GM19372 (cell line): ENCODE measurements around the gene SNX25.
"Not testable (repeated sequence)": the region's sequence is repeated elsewhere in the genome, so short reads cannot be mapped to it uniquely, and the experiment has no call there.

ENCODE experiments used
- ATAC-seq: cut with Tn5 transposase; IDR thresholded peaks from one replicate; pipeline ENCODE4 v1.9.1; 2021; ENCODE audit warnings: mild to moderate bottlenecking, low read depth, moderate library complexity; ENCODE audit not compliant: unreplicated experiment

Gene SNX25

GRCh38 chr4:185204238-185204910 lies 5.0 kb upstream of the SNX25 start:
- ATAC-seq = no peak

- not testable (repeated sequence) for ATAC-seq
Measured at GRCh38 chr4:185205073-185205472, 4.3 kb upstream of the SNX25 start.

- ATAC-seq = no peak
Measured at GRCh38 chr4:185205697-185206342, 3.6 kb upstream of the SNX25 start.

- no peak for ATAC-seq
Measured at GRCh38 chr4:185207466-185207865, 1.9 kb upstream of the SNX25 start.

GRCh38 chr4:185209852-185210101 lies 379 bp downstream of the SNX25 start:
- ATAC-seq = peak; percentile 14

- ATAC-seq = peak; percentile 5
Measured at GRCh38 chr4:185210102-185210981, 944 bp downstream of the SNX25 start.

GRCh38 chr4:185211035-185211434 lies 1.6 kb downstream of the SNX25 start:
- ATAC-seq = no peak

GRCh38 chr4:185211641-185212040 lies 2.2 kb downstream of the SNX25 start:
- ATAC-seq = no peak

GRCh38 chr4:185212581-185212980 lies 3.2 kb downstream of the SNX25 start:
- ATAC-seq = no peak

GRCh38 chr4:185213877-185214276 lies 4.5 kb downstream of the SNX25 start:
- peak; percentile 38 for ATAC-seq

GRCh38 chr4:185215261-185215660 lies 5.9 kb downstream of the SNX25 start:
- ATAC-seq = no peak

GRCh38 chr4:185217408-185217975 lies 8.1 kb downstream of the SNX25 start:
- no peak for ATAC-seq

GRCh38 chr4:185218312-185218711 lies 8.9 kb downstream of the SNX25 start:
- no peak for ATAC-seq

GRCh38 chr4:185219551-185220344 lies 10.3 kb downstream of the SNX25 start:
- ATAC-seq = no peak

GRCh38 chr4:185221491-185221890 lies 12.1 kb downstream of the SNX25 start:
- ATAC-seq = no peak

- no peak for ATAC-seq
Measured at GRCh38 chr4:185221912-185222311, 12.5 kb downstream of the SNX25 start.

- no peak for ATAC-seq
Measured at GRCh38 chr4:185222598-185222997, 13.2 kb downstream of the SNX25 start.

GRCh38 chr4:185224597-185224996 lies 15.2 kb downstream of the SNX25 start:
- ATAC-seq = no peak

- no peak for ATAC-seq
Measured at GRCh38 chr4:185225940-185226339, 16.5 kb downstream of the SNX25 start.

- no peak for ATAC-seq
Measured at GRCh38 chr4:185227131-185227551, 17.7 kb downstream of the SNX25 start.
